Mucosa of descending colon (tissue), 3 donors: ENCODE data around the gene TRIM34. TPM values are rescaled to one million over a fixed set of nuclear protein-coding genes. Genes with fewer than 3 reads are reported as not detected.
"Not testable (repeated sequence)": the region's sequence is repeated elsewhere in the genome, so short reads cannot be mapped to it uniquely, and the experiment has no call there.

Experiments used
- ATAC-seq: fragments of 200-7000 bp; cut with Tn5 transposase; one replicate; pipeline ENCODE4 v1.9.1; 2020; ENCODE audit warnings: mild to moderate bottlenecking, moderate library complexity
- DNase-seq, 3 donors: peaks; one replicate each; pipeline ENCODE4 v3.0.0-alpha.2; 2020
- H3K36me3 ChIP-seq: fragments of 200-600 bp; one replicate; pipeline ENCODE4 v1.8.0; 2021; ENCODE audit warnings: low read depth, mild to moderate bottlenecking
- H3K4me1 ChIP-seq: fragments of 200-600 bp; one replicate; pipeline ENCODE4 v1.8.0; 2021; ENCODE audit warnings: low read depth, mild to moderate bottlenecking
- H3K4me3 ChIP-seq: fragments of 200-600 bp; one replicate; pipeline ENCODE4 v1.8.0; 2021; ENCODE audit warnings: mild to moderate bottlenecking
- H3K9me3 ChIP-seq: fragments of 200-600 bp; one replicate; pipeline ENCODE4 v1.8.0; 2021; ENCODE audit warnings: mild to moderate bottlenecking
- intact Hi-C, 2 donors: fragments of 100-400 bp; cut with DNase I in 1 of 2; cut with micrococcal nuclease in 1 of 2; formaldehyde crosslinking; loops; one replicate each; pipeline versions ENCODE4 v1.11.0 to v1.11.1; 2022; cut with DNase I, micrococcal nuclease
- total RNA-seq, 3 donors: library from RNA; stranded (reverse); fragmentation: NEBNext Ultra II Directional in 2 of 3; extraction: Animal tissue kit (Norgen Biotek cat#: 25700) in 2 of 3; gene quantifications; one replicate each; pipeline versions ENCODE4 v1.2.1 to v1.2.4, GENCODE V29; 2021 to 2023
- TF ChIP-seq, protein P1 (sequence below): fragments of 200-600 bp; IDR thresholded peaks from one replicate; pipeline ENCODE4 v1.8.0; 2022; ENCODE audit warnings: antibody characterized with exemption, mild to moderate bottlenecking
- donor health status: DM: no; HTN: no; CAD: no; lungs with moderate emphysema.
- donor health status: DM: no; HTN: no; CAD: no.
- donor health status: DM: no; HTN: yes; CAD: no.

The TRIM34 gene
- total RNA-seq, 3 donors from 2014 or later: 7.3 to 11.9 (median 8.5) TPM

DNA sequence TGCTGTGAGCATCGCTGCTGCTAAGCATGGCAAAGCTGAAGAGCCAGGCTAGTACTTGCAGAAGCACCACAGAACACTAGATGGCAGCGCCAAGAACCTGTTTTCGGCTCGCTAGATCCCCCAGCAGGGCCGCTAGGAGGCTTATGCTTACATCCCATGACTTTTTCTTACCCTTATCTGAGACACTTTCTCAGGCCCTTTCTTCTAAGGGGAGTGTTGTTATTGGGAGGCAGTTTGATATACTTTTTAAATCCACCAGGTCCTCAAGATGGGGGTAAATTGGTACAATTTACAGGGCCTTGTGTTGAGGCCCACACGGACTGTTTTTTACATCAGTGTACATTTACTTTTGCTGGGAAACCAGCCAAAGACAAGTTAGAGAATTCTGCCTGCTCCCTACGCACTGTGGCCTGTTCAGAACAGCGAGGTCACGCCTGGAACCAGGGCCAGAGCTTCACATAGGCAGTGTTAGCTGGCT lies 24.4 kb upstream of the TRIM34 start:
- intact Hi-C loops: no loop called here
- ATAC-seq: peak; percentile 88
- H3K4me1 ChIP-seq: no peaks in the 10 kb centered on the region

DNA sequence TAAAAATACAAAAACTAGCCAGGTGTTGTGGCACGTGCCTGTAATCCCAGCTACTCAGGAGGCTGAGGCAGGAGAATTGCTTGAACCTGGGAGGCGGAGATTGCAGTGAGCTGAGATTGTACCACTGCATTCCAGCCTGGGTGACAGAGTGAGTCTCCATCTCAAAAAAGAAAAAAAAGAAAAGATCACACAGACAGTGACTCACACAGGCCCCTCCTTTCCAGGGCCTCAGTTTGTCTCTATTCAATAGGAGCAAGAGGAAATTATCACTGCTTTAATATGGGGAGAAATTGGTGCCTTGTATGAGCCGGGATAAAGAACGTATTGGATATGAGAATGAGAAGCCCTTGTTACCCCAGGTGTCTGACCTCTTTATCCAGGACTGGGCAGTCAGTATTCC lies 22.0 kb upstream of the TRIM34 start:
- DNase-seq, H3K4me3 ChIP-seq, intact Hi-C loops, H3K4me1 ChIP-seq, H3K36me3 ChIP-seq, H3K9me3 ChIP-seq, ATAC-seq: not testable (repeated sequence)

More for the DNA sequence above, 24.4 kb upstream of the TRIM34 start:
- Histone ChIP-seq H3K36me3 (no peaks in the 10 kb centered on the region), H3K9me3 (no peaks in the 10 kb centered on the region), H3K4me3 (no peak overlapping the region)
- TF ChIP-seq, protein P1, sequence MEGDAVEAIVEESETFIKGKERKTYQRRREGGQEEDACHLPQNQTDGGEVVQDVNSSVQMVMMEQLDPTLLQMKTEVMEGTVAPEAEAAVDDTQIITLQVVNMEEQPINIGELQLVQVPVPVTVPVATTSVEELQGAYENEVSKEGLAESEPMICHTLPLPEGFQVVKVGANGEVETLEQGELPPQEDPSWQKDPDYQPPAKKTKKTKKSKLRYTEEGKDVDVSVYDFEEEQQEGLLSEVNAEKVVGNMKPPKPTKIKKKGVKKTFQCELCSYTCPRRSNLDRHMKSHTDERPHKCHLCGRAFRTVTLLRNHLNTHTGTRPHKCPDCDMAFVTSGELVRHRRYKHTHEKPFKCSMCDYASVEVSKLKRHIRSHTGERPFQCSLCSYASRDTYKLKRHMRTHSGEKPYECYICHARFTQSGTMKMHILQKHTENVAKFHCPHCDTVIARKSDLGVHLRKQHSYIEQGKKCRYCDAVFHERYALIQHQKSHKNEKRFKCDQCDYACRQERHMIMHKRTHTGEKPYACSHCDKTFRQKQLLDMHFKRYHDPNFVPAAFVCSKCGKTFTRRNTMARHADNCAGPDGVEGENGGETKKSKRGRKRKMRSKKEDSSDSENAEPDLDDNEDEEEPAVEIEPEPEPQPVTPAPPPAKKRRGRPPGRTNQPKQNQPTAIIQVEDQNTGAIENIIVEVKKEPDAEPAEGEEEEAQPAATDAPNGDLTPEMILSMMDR: peak; percentile 69
- DNase-seq: peak; percentile 55 to 79 (median 57)

DNA sequence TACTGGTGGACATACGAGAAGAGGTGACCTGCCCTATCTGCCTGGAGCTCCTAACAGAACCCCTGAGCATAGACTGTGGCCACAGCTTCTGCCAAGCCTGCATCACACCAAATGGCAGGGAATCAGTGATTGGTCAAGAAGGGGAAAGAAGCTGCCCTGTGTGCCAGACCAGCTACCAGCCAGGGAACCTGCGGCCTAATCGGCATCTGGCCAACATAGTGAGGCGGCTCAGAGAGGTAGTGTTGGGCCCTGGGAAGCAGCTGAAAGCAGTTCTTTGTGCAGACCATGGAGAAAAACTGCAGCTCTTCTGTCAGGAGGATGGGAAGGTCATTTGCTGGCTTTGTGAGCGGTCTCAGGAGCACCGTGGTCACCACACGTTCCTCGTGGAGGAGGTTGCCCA lies 21.5 kb upstream of the TRIM34 start:
- Histone ChIP-seq H3K4me1 (no peaks in the 10 kb centered on the region), H3K36me3 (no peaks in the 10 kb centered on the region), H3K9me3 (no peaks in the 10 kb centered on the region), H3K4me3 (no peak overlapping the region)
- TF ChIP-seq, protein P1: no peak
- no peak for ATAC-seq
- DNase-seq: no peak
- intact Hi-C loops: no loop called here

DNA sequence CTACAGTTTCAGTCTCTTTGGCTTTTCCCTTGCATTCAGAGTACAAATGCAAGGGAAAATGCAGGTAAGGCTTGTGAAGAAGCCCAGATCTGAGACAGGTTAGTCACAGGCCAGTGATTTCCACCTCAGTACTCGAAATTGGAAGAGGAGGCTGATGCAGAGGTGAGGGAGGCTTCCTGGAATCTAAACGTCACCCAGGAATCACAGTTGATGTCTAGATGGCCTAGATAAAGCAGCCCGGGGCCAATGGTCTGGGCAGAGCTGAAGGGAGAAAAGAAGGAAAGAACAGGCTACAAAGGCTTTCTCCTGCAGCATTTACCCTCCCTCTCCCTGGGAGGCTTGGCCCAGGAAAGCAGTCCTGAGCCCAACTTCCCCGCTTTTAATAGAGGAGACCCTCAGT lies 19.9 kb upstream of the TRIM34 start:
- no peak for ATAC-seq
- intact Hi-C loops: no loop called here
- no peak for DNase-seq
- Histone ChIP-seq H3K9me3 (no peaks in the 10 kb centered on the region), H3K4me3 (no peak overlapping the region), H3K36me3 (no peaks in the 10 kb centered on the region), H3K4me1 (no peaks in the 10 kb centered on the region)
- TF ChIP-seq, protein P1: no peak

DNA sequence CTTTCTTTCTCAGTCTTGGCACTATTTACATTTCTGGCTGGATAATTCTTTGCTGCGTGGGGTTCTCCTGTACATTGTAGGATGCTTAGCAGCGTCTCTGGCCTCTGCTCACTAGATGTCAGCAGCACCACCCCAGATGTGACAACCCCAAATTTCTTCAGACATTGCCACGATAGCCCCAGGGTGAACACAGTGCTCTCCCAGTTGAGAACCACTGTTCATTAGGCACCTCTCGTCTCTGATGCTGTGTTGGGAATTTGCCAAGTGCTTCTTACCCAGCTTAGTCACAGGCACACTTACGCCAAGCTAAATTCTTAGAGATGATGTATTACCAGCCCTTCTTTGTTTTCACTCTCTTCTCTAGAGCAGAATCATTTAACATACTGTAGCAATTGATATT lies 19.0 kb upstream of the TRIM34 start:
- H3K4me1 ChIP-seq: no peaks in the 10 kb centered on the region
- intact Hi-C loops: no loop called here
- DNase-seq (no peak), ATAC-seq (no peak)
- H3K4me3 ChIP-seq: no peak overlapping the region
- TF ChIP-seq, protein P1: no peak
- no peaks in the 10 kb centered on the region for H3K36me3 ChIP-seq
- no peaks in the 10 kb centered on the region for H3K9me3 ChIP-seq

DNA sequence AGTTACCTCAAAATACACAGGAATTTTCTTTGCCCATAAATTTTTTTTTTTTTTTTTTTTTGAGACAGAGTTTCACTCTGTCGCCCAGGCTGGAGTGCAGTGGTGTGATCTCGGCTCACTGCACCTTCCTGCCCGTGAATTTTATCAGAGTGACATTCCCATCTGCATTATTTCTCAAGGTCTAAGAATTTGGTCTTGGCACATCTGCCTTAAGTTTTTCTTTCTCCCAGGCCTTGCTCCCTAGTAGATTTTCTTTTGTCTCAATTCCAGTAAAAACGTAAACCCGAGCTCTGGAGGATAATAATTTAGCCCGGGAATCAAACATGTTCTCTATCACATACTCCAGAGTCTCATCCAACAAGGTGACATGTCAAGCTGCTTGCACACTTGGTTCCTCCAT lies 16.0 kb upstream of the TRIM34 start:
- DNase-seq: no peak
- Histone ChIP-seq H3K4me3 (no peak overlapping the region), H3K36me3 (no peaks in the 10 kb centered on the region), H3K9me3 (no peaks in the 10 kb centered on the region), H3K4me1 (no peaks in the 10 kb centered on the region)
- ATAC-seq: no peak
- intact Hi-C loops: no loop called here
- TF ChIP-seq, protein P1: no peak
